Lower leg skin (tissue), 4 donors: ENCODE measurements around the gene EHMT2. TPM values are rescaled to one million over a fixed set of nuclear protein-coding genes. Genes with fewer than 3 reads are reported as not detected.

ENCODE experiments used
- DNase-seq, 2 donors: peaks; one replicate each; pipeline ENCODE4 v3.0.0-alpha.2; 2019; ENCODE audit warnings: low spot score in 2 of 2
- H3K4me3 ChIP-seq: fragments of 200-600 bp; sonication (generic); 2 replicates; pipeline ENCODE4 v1.5.1; 2017; ENCODE audit warnings: mild to moderate bottlenecking, low read depth; ENCODE audit not compliant: poor library complexity, severe bottlenecking
- CTCF ChIP-seq, 3 donors: fragments of 450-650 bp; IDR thresholded peaks; one replicate each; pipeline ENCODE4 v1.5.1; 2016; ENCODE audit warnings: antibody characterized with exemption in 3 of 3, mild to moderate bottlenecking in 3 of 3, moderate library complexity in 2 of 3
- POLR2A ChIP-seq, 2 donors: fragments of 450-650 bp; IDR thresholded peaks; one replicate each; pipeline ENCODE4 v1.6.1; 2016 to 2017; ENCODE audit warnings: antibody characterized with exemption in 2 of 2, mild to moderate bottlenecking in 1 of 2, moderate library complexity in 1 of 2
- WGBS, 2 donors: methylation state at CpG; one replicate each; pipeline ENCODE4 v1.1.5; 2018; 5-methylcytosine and 5-hydroxymethylcytosine counted together
- intact Hi-C: fragments of 100-400 bp; cut with DNase I; formaldehyde crosslinking; loops from one replicate; pipeline ENCODE4 v1.15.0; 2023; ENCODE audit warnings: low total_unique reads
- total RNA-seq, 4 donors: library from RNA; depleted of rRNA; stranded (reverse); fragments of >200 nt; gene quantifications; one replicate each; pipeline ENCODE4 v1.1.0, GENCODE V29; 2016

EHMT2 gene
- total RNA-seq, 4 donors from 2014 or later, result 25.5 to 39.3 (median 33.6) TPM

- 82 to 88% methylated on average over 6 of the region's 6 CpGs for WGBS, 2 donors
- no peak overlapping the region for H3K4me3 ChIP-seq
- no peak for DNase-seq
- TF ChIP-seq POLR2A (IDR thresholded peaks at IDR 0.05), result no peak
- intact Hi-C loops, result no loop called here
Measured at GRCh38 chr6:31892821-31893220, 4.7 kb downstream of the EHMT2 start.

GRCh38 chr6:31889331-31889972 is 8.0 kb downstream of the EHMT2 start:
- TF ChIP-seq CTCF (IDR thresholded peaks at IDR 0.05) (no peak), POLR2A (IDR thresholded peaks at IDR 0.05) (no peak)
- intact Hi-C loops, result no loop called here
- 96% methylated on average over 3 of the region's 3 CpGs for WGBS, 2 donors

DNA sequence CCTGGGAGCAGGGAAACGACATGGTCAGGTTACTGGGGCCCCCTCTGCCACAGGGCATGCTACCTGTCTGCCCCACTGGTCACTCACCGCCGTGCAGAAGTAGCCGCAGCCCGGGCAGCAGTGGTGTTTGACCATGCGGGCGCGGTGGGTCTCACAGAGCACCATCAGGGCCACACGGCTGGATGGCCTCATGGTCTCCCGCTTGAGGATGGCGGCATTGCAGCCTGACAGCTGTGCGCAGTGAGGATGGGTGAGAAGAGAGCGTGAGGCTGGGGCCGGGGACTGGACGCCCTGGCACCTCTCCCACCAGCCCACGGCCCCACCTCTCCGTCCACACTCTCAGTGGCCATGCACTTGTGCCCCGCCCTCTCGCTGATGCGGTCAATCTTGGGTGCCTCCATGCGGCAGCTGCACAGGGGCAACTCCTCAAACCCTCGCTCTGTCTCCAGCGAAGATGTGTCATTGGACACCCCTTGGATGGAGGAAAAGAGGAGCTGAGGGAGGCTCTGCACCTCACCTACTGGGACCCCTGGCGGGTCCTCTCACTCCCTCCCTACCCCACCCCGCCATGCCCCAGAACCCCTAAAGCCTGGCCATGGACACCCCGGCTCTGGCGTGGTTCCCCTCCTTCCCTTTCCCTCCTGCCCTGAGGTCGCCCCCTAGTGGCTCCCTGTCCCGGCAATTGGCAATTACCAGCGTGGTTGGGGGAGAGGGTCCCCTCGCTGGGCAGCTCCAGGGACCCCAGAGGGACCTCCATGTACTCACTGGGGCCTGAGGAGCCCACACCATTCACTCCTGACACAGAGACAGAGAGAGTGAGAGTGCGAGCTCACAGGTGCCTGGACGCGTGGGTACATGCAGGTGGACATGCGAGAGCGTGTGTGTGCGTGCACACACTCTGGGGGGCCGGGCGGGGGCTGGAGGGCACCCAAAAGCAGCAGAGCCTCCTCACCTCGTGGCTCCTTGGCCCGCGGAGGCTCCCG is 8.9 kb downstream of the EHMT2 start:
- WGBS, 2 donors, result 76 to 84% methylated on average over 37 to 42 of the region's 43 CpGs
- TF ChIP-seq POLR2A (IDR thresholded peaks at IDR 0.05) (no peak), CTCF (IDR thresholded peaks at IDR 0.05) (no peak)

More at GRCh38 chr6:31889331-31889972, 8.0 kb downstream of the EHMT2 start:
- DNase-seq, result no peak
- no peak overlapping the region for H3K4me3 ChIP-seq

DNA sequence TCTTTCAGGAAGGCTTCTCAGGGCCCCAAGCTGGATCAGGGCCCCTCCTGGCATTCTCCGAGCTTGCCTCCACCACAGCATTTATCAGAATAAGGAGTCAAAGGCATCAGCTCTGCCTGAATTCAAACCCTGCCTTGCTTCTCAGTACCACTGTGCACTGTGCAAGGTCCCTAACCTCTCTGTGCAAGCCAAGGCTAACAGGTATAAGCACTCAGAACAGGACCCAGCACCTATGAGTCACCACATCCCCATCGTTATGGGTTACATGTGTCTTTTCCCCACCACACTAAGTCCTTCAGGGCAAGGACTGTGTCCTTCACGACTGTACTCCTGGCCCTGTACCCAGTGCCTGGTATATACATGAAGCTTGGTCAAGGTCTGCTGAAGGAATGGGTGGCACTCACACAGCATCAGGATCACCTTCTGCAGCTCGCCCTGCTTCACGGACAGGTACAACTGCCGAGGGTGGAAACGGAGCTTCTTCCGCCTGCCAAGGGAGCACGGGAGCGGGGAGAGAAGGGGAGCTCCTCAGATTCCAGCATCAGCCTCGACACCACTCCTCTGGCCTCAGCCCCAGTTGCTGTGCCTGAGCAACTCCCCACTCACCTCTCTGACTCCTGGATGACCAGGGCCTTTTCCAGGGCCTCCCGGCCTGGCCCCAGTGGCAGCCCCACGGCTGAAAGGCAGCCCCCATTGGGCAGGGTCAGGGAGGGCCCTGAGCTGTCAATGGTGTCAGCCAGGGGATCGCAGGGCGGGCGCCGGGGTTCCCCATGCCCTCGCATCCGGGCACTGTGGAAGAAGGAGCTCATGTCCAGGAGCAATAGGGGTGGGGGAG is 10.1 kb downstream of the EHMT2 start:
- H3K4me3 ChIP-seq, result no peak overlapping the region
- 88% methylated on average over 15 to 19 of the region's 19 CpGs for WGBS, 2 donors
- TF ChIP-seq CTCF (IDR thresholded peaks at IDR 0.05) (no peak), POLR2A (IDR thresholded peaks at IDR 0.05) (no peak)
- intact Hi-C loops, result no loop called here
- DNase-seq, result no peak

More for the DNA sequence above, 8.9 kb downstream of the EHMT2 start:
- H3K4me3 ChIP-seq, result no peak overlapping the region
- intact Hi-C loops, result no loop called here
- no peak for DNase-seq

GRCh38 chr6:31886541-31886991 is 10.9 kb downstream of the EHMT2 start:
- H3K4me3 ChIP-seq, result no peak overlapping the region
- TF ChIP-seq CTCF (IDR thresholded peaks at IDR 0.05), result no peak
- TF ChIP-seq POLR2A (IDR thresholded peaks at IDR 0.05), result no peak
- 81 to 90% methylated on average over 13 to 18 of the region's 18 CpGs for WGBS, 2 donors
- intact Hi-C loops, result no loop called here
- DNase-seq, result no peak
